Activated naive CD4-positive, alpha-beta T cell treated with anti-CD3 and anti-CD28 coated beads for 36 hours (primary cell): ENCODE results near the gene MTFMT. TPM values are rescaled to one million over a fixed set of nuclear protein-coding genes. Genes with fewer than 3 reads are reported as not detected.

ENCODE experiments used
- CTCF ChIA-PET: fragments of 350-600 bp; sonication (Branson Sonifier 250); formaldehyde crosslinking; loops from one replicate; lab custom pipeline; 2021; ENCODE audit warnings: antibody characterized with exemption; lab: Charles Lee
- DNase-seq: peaks from one replicate; pipeline ENCODE4 v3.0.0-alpha.2; 2020
- H3K27ac Mint-ChIP-seq: one replicate; pipeline ENCODE4 v1.8.0; 2021; ENCODE audit warnings: mild to moderate bottlenecking, mixed read lengths
- H3K27me3 Mint-ChIP-seq: one replicate; pipeline ENCODE4 v1.8.0; 2021; ENCODE audit warnings: low read depth, mixed read lengths
- H3K36me3 Mint-ChIP-seq: one replicate; pipeline ENCODE4 v1.8.0; 2021; ENCODE audit warnings: low read depth, mixed read lengths
- H3K4me1 Mint-ChIP-seq: one replicate; pipeline ENCODE4 v1.8.0; 2021; ENCODE audit warnings: low read depth, mixed read lengths
- H3K4me3 Mint-ChIP-seq: one replicate; pipeline ENCODE4 v1.8.0; 2021; ENCODE audit warnings: mild to moderate bottlenecking, moderate library complexity, mixed read lengths
- H3K9me3 Mint-ChIP-seq: one replicate; pipeline ENCODE4 v1.8.0; 2021; ENCODE audit warnings: mixed read lengths
- intact Hi-C: fragments of 100-400 bp; cut with micrococcal nuclease; formaldehyde crosslinking; loops from one replicate; pipeline ENCODE4 v1.15.1; 2023
- total RNA-seq, 2 experiments: library from RNA; stranded (reverse); gene quantifications; one replicate each; pipeline ENCODE4 v1.2.3, GENCODE V29; 2021

MTFMT gene
- total RNA-seq, 2 experiments from 2014 or later: 15.1 to 17.1 TPM

- H3K36me3 Mint-ChIP-seq: no peaks in the 10 kb centered on the region
- CTCF ChIA-PET: interaction anchor here (0.8 kb wide), 1 partner anchor 272 kb away, joined by 3 read pairs; no protein-coding TSS in a partner anchor
- H3K4me1 Mint-ChIP-seq: peaks cover 12% of the 10 kb centered on the region
- intact Hi-C loops: loop anchor here (5.0 kb wide), 1 partner anchor 86 kb away; no protein-coding TSS in a partner anchor
- no peak overlapping the region for H3K4me3 Mint-ChIP-seq
- no peaks in the 10 kb centered on the region for H3K9me3 Mint-ChIP-seq
- DNase-seq: no peak
- H3K27ac Mint-ChIP-seq: no peak overlapping the region
- H3K27me3 Mint-ChIP-seq: no peaks in the 10 kb centered on the region
Measured at GRCh38 chr15:64993290-64993689, 36.1 kb downstream of the MTFMT start.

GRCh38 chr15:64991536-64992135, 37.8 kb downstream of the MTFMT start:
- no peak for DNase-seq
- CTCF ChIA-PET: interaction anchor here (1.0 kb wide), 1 partner anchor 261 kb away, joined by 3 read pairs; no protein-coding TSS in a partner anchor
- Mint-ChIP-seq H3K4me1 (peaks cover 28% of the 10 kb centered on the region), H3K36me3 (peaks cover 5% of the 10 kb centered on the region), H3K9me3 (no peaks in the 10 kb centered on the region), H3K27me3 (no peaks in the 10 kb centered on the region), H3K4me3 (no peak overlapping the region), H3K27ac (no peak overlapping the region)
- intact Hi-C loops: loop anchor here (2.0 to 5.0 kb wide), 2 partner anchors 37 to 84 kb away; partner anchors contain the start of gene MTFMT

- intact Hi-C loops: loop anchor here (2.0 to 5.0 kb wide), 2 partner anchors 39 to 83 kb away; partner anchors contain the start of gene MTFMT
- Mint-ChIP-seq H3K27ac (peak overlapping the region; percentile 72), H3K9me3 (no peaks in the 10 kb centered on the region)
Measured at GRCh38 chr15:64990168-64990470, 39.3 kb downstream of the MTFMT start.

GRCh38 chr15:64989416-64990167, 39.8 kb downstream of the MTFMT start, which contains the start of gene SPG21:
Gene SPG21 (minus strand): TSS chr15:64989914. CDS start chr15:64983569, 6,345 bp downstream.
- peak within 1 kb of the TSS; percentile 94 for H3K4me3 Mint-ChIP-seq
- no peaks in the 10 kb centered on the region for H3K27me3 Mint-ChIP-seq
- peak within 1 kb of the TSS; percentile 82 for H3K27ac Mint-ChIP-seq
- intact Hi-C loops: loop anchor here (2.0 to 5.0 kb wide), 3 partner anchors 39 to 149 kb away; partner anchors contain the start of genes MTFMT and PLEKHO2
- H3K36me3 Mint-ChIP-seq: peaks cover 9% of the 10 kb centered on the region
- H3K4me1 Mint-ChIP-seq: peaks cover 36% of the 10 kb centered on the region
- CTCF ChIA-PET: interaction anchor here (0.6 to 1.8 kb wide), 3 partner anchors 44 to 319 kb away, joined by 3 to 5 read pairs (median 4); no protein-coding TSS in a partner anchor
- peak; percentile 88 for DNase-seq
- no peaks in the 10 kb centered on the region for H3K9me3 Mint-ChIP-seq

More at GRCh38 chr15:64990168-64990470, 39.3 kb downstream of the MTFMT start:
- Mint-ChIP-seq H3K4me3 (peak overlapping the region; percentile 94), H3K4me1 (peaks cover 35% of the 10 kb centered on the region), H3K36me3 (peaks cover 9% of the 10 kb centered on the region), H3K27me3 (no peaks in the 10 kb centered on the region)
- DNase-seq: no peak
- CTCF ChIA-PET: no interaction called here

- no peak for DNase-seq
- CTCF ChIA-PET: interaction anchor here (1.3 kb wide), 2 partner anchors 12 to 21 kb away, joined by 3 to 4 read pairs; no protein-coding TSS in a partner anchor
- Mint-ChIP-seq H3K4me1 (peaks cover 44% of the 10 kb centered on the region), H3K9me3 (no peaks in the 10 kb centered on the region), H3K27me3 (no peaks in the 10 kb centered on the region), H3K36me3 (peaks cover 14% of the 10 kb centered on the region), H3K27ac (no peak overlapping the region), H3K4me3 (no peak overlapping the region)
- intact Hi-C loops: no loop called here
Measured at GRCh38 chr15:64987136-64987535, 42.3 kb downstream of the MTFMT start.

- no peak overlapping the region for H3K4me3 Mint-ChIP-seq
- no peaks in the 10 kb centered on the region for H3K9me3 Mint-ChIP-seq
- DNase-seq: no peak
- H3K4me1 Mint-ChIP-seq: peaks cover 42% of the 10 kb centered on the region
- intact Hi-C loops: no loop called here
- CTCF ChIA-PET: interaction anchor here (0.6 to 1.3 kb wide), 3 partner anchors 14 to 173 kb away, joined by 3 to 4 read pairs (median 3); no protein-coding TSS in a partner anchor
- no peaks in the 10 kb centered on the region for H3K27me3 Mint-ChIP-seq
- H3K36me3 Mint-ChIP-seq: peaks cover 18% of the 10 kb centered on the region
- no peak overlapping the region for H3K27ac Mint-ChIP-seq
Measured at GRCh38 chr15:64985366-64986033, 43.9 kb downstream of the MTFMT start.

- Mint-ChIP-seq H3K36me3 (peaks cover 30% of the 10 kb centered on the region), H3K4me3 (no peak overlapping the region), H3K27me3 (no peaks in the 10 kb centered on the region), H3K4me1 (peaks cover 24% of the 10 kb centered on the region), H3K27ac (no peak overlapping the region), H3K9me3 (no peaks in the 10 kb centered on the region)
- no peak for DNase-seq
- CTCF ChIA-PET: no interaction called here
- intact Hi-C loops: no loop called here
Measured at GRCh38 chr15:64982472-64982871, 47.0 kb downstream of the MTFMT start.

GRCh38 chr15:64981812-64982431, 47.5 kb downstream of the MTFMT start:
- intact Hi-C loops: no loop called here
- H3K4me1 Mint-ChIP-seq: peaks cover 19% of the 10 kb centered on the region
- no peaks in the 10 kb centered on the region for H3K27me3 Mint-ChIP-seq
- no peak overlapping the region for H3K27ac Mint-ChIP-seq
- H3K9me3 Mint-ChIP-seq: no peaks in the 10 kb centered on the region
- peaks cover 32% of the 10 kb centered on the region for H3K36me3 Mint-ChIP-seq
- no peak for DNase-seq
- CTCF ChIA-PET: interaction anchor here (0.6 to 0.7 kb wide), 2 partner anchors 23 to 294 kb away, joined by 3 read pairs; no protein-coding TSS in a partner anchor
- no peak overlapping the region for H3K4me3 Mint-ChIP-seq

- H3K9me3 Mint-ChIP-seq: no peaks in the 10 kb centered on the region
- intact Hi-C loops: no loop called here
- CTCF ChIA-PET: no interaction called here
- no peak overlapping the region for H3K4me3 Mint-ChIP-seq
- H3K27me3 Mint-ChIP-seq: no peaks in the 10 kb centered on the region
- peaks cover 6% of the 10 kb centered on the region for H3K4me1 Mint-ChIP-seq
- no peak for DNase-seq
- H3K36me3 Mint-ChIP-seq: peaks cover 33% of the 10 kb centered on the region
- no peak overlapping the region for H3K27ac Mint-ChIP-seq
Measured at GRCh38 chr15:64979252-64979710, 50.2 kb downstream of the MTFMT start.

GRCh38 chr15:64975390-64975789, 54.0 kb downstream of the MTFMT start:
- no peak overlapping the region for H3K27ac Mint-ChIP-seq
- CTCF ChIA-PET: interaction anchor here (1.3 kb wide), 1 partner anchor 166 kb away, joined by 5 read pairs; no protein-coding TSS in a partner anchor
- no peak for DNase-seq
- H3K36me3 Mint-ChIP-seq: peaks cover 30% of the 10 kb centered on the region
- no peak overlapping the region for H3K4me3 Mint-ChIP-seq
- no peaks in the 10 kb centered on the region for H3K9me3 Mint-ChIP-seq
- H3K27me3 Mint-ChIP-seq: no peaks in the 10 kb centered on the region
- no peaks in the 10 kb centered on the region for H3K4me1 Mint-ChIP-seq
- intact Hi-C loops: no loop called here

GRCh38 chr15:64970698-64971097, 58.7 kb downstream of the MTFMT start:
- Mint-ChIP-seq H3K36me3 (peaks cover 17% of the 10 kb centered on the region), H3K9me3 (no peaks in the 10 kb centered on the region), H3K4me3 (no peak overlapping the region), H3K4me1 (no peaks in the 10 kb centered on the region), H3K27me3 (no peaks in the 10 kb centered on the region), H3K27ac (no peak overlapping the region)
- intact Hi-C loops: no loop called here
- CTCF ChIA-PET: interaction anchor here (0.6 kb wide), 2 partner anchors 70 to 310 kb away, joined by 3 read pairs; no protein-coding TSS in a partner anchor
- DNase-seq: no peak
